ENCODE results near the gene BBOF1.

GRCh38 chr14:74042296-74042695, 23.1 kb downstream of the BBOF1 start:
- no peak for TF ChIP-seq CTCF (IDR thresholded peaks at IDR 0.05)
- no peak for TF ChIP-seq POLR2A (IDR thresholded peaks at IDR 0.05)
- TF ChIP-seq EP300 (IDR thresholded peaks at IDR 0.05): no peak
- TF ChIP-seq POLR2AphosphoS5 (IDR thresholded peaks at IDR 0.05): no peak

Data from upper lobe of left lung (tissue), 4 donors.